GM12878 (cell line): ENCODE measurements around the gene NPAS4. TPM values are rescaled to one million over a fixed set of nuclear protein-coding genes. Genes with fewer than 3 reads are reported as not detected.
A peak's percentile ranks its signal among the peaks of the same experiment; 100 is the strongest.

Experiments used
- ATAC-seq: fragments of 200-7000 bp; cut with Tn5 transposase; 3 replicates; pipeline ENCODE4 v1.9.1; 2020; ENCODE audit warnings: mild to moderate bottlenecking, moderate library complexity
- BruUV-seq: library from RNA; stranded (reverse); fragments of 400-500 nt; replicated peaks from 2 replicates; lab custom pipeline; 2021; lab: Mats Ljungman, UMichigan
- CTCF ChIA-PET: fragments of 300-600 bp; sonication (Branson Sonifier 250); formaldehyde crosslinking; extraction: SDS; loops from one replicate; lab custom pipeline; 2021; ENCODE audit warnings: inconsistent platforms; lab: Yijun Ruan, JAX
- POLR2A ChIA-PET: fragments of 350-600 bp; formaldehyde crosslinking; extraction: SDS; loops from one replicate; lab custom pipeline; 2021; ENCODE audit warnings: inconsistent platforms; lab: Charles Lee
- RAD21 ChIA-PET: fragments of 300-600 bp; sonication (Branson Sonifier 250); formaldehyde crosslinking; loops from one replicate; lab custom pipeline; 2023; ENCODE audit warnings: antibody characterized with exemption; ENCODE audit not compliant: unreplicated experiment; lab: Charles Lee
- SMC1A ChIA-PET: fragments of 300-600 bp; sonication (Branson Sonifier 250); formaldehyde crosslinking; loops from one replicate; lab custom pipeline; 2023; ENCODE audit not compliant: unreplicated experiment, uncharacterized antibody; lab: Charles Lee
- DNase-seq: peaks from one replicate; pipeline ENCODE4 v3.0.0-alpha.2; 2011; ENCODE audit warnings: low read depth, low spot score
- FAIRE-seq: peaks from 3 replicates; lab custom pipeline; 2011; peaks lifted over from hg19 to GRCh38; lab: Jason Lieb, UNC
- H2AFZ ChIP-seq: 2 replicates; pipeline ENCODE4 v1.6.0; 2011; ENCODE audit warnings: low read depth, low read length, control low read depth; ENCODE audit not compliant: control insufficient read depth
- H3K27ac ChIP-seq: 2 replicates; pipeline ENCODE4 v1.5.1; 2011; ENCODE audit warnings: control low read depth; ENCODE audit not compliant: control insufficient read depth, insufficient read depth
- H3K27me3 ChIP-seq, 2 experiments: replicated peaks in 1 of 2; 2 replicates each; pipeline versions ENCODE4 v1.6.0 to v1.6.1; 2011; ENCODE audit warnings: low read length in 1 of 2; ENCODE audit not compliant: control insufficient read depth in 2 of 2, insufficient read depth in 2 of 2
- H3K36me3 ChIP-seq, 2 experiments: 2 replicates each; pipeline ENCODE4 v1.5.1; 2011; ENCODE audit warnings: low read length in 1 of 2; ENCODE audit not compliant: control insufficient read depth in 2 of 2, insufficient read depth in 2 of 2
- H3K4me1 ChIP-seq: 2 replicates; pipeline ENCODE4 v1.6.1; 2011; ENCODE audit warnings: mild to moderate bottlenecking, low read length, moderate library complexity, mixed read lengths; ENCODE audit not compliant: control insufficient read depth, insufficient read depth
- H3K4me2 ChIP-seq: 2 replicates; pipeline ENCODE4 v1.6.0; 2011; ENCODE audit warnings: control low read depth; ENCODE audit not compliant: control insufficient read depth, insufficient read depth
- H3K4me3 ChIP-seq: fragments of 200-600 bp; sonication (generic); 2 replicates; pipeline ENCODE4 v1.5.1; 2016
- H3K79me2 ChIP-seq: 2 replicates; pipeline ENCODE4 v1.6.0; 2011; ENCODE audit warnings: low read length; ENCODE audit not compliant: control insufficient read depth, insufficient read depth
- H3K9ac ChIP-seq: 2 replicates; pipeline ENCODE4 v1.8.0; 2011; ENCODE audit warnings: low read length, control low read depth, mixed read lengths; ENCODE audit not compliant: control insufficient read depth, insufficient read depth
- H3K9me3 ChIP-seq: replicated peaks from 3 replicates; pipeline ENCODE4 v1.5.1; 2011; ENCODE audit warnings: mild to moderate bottlenecking, low read length; ENCODE audit not compliant: control insufficient read depth, insufficient read depth
- H4K20me1 ChIP-seq: 2 replicates; pipeline ENCODE4 v1.6.0; 2011; ENCODE audit not compliant: control insufficient read depth, insufficient read depth
- CHD2 ChIP-seq: IDR thresholded peaks from 2 replicates; pipeline ENCODE4 v1.6.1; 2011; ENCODE audit warnings: low read depth, low read length, improper control_type of control experiment, borderline replicate concordance
- ELK1 ChIP-seq: IDR thresholded peaks from 2 replicates; pipeline ENCODE4 v1.6.1; 2012; ENCODE audit warnings: low read depth, low read length, improper control_type of control experiment
- NFYB ChIP-seq: IDR thresholded peaks from 2 replicates; pipeline ENCODE4 v1.6.1; 2011; ENCODE audit warnings: low read depth, mild to moderate bottlenecking, low read length, improper control_type of control experiment, moderate library complexity; ENCODE audit not compliant: insufficient read depth
- RAD21 ChIP-seq: IDR thresholded peaks from 2 replicates; pipeline ENCODE4 v1.6.1; 2011; ENCODE audit warnings: mild to moderate bottlenecking, low read depth, low read length, moderate library complexity; ENCODE audit not compliant: insufficient read depth
- SKIL ChIP-seq: fragments of 450-650 bp; IDR thresholded peaks from 2 replicates; pipeline ENCODE4 v1.6.1; 2017; ENCODE audit warnings: mild to moderate bottlenecking, low read depth, inconsistent platforms; ENCODE audit not compliant: poor library complexity, severe bottlenecking
- SMARCA5 ChIP-seq: fragments of 450-650 bp; IDR thresholded peaks from 2 replicates; pipeline ENCODE4 v1.6.1; 2017; ENCODE audit warnings: mild to moderate bottlenecking
- WRNIP1 ChIP-seq: IDR thresholded peaks from 2 replicates; pipeline ENCODE4 v1.6.1; 2011; ENCODE audit warnings: low read depth, low read length, improper control_type of control experiment, borderline replicate concordance
- ZNF384 ChIP-seq: IDR thresholded peaks from 2 replicates; pipeline ENCODE4 v1.6.1; 2012; ENCODE audit warnings: low read depth, mild to moderate bottlenecking, low read length, improper control_type of control experiment, borderline replicate concordance
- WGBS: methylation state at CpG from one replicate; pipeline ENCODE4 v1.1.6; 2016; ENCODE audit warnings: low lambda C conversion rate; ENCODE audit not compliant: insufficient replicate concordance, insufficient coverage; ENCODE audit errors: missing lambda C conversion rate; 5-methylcytosine and 5-hydroxymethylcytosine counted together
- in situ Hi-C: fragments of 300-500 bp; cut with MboI; formaldehyde crosslinking; loops from 9 replicates; pipeline ENCODE4 v1.14.3; 2018; ENCODE audit warnings: mixed read lengths
- intact Hi-C: fragments of 100-400 bp; cut with micrococcal nuclease; formaldehyde crosslinking; loops from one replicate; pipeline ENCODE4 v1.14.2; 2022; ENCODE audit not compliant: unreplicated experiment
- polyA plus RNA-seq, 11 experiments: library from polyadenylated mRNA; depleted of rRNA in 4 of 11; unstranded in 6 of 11; stranded (reverse) in 5 of 11; fragments of >200 nt; fragmentation: Nextera tagmentation in 4 of 11; fragmentation: Illumina TruSeq in 1 of 11; extraction: Ambion mirVana in 4 of 11; extraction: Trizol in 1 of 11; gene quantifications; 1 replicate in 1 of 11; 2 replicates in 10 of 11; pipeline versions ENCODE4 v1.2.1 to v1.2.3, GENCODE V29; 2011 to 2016; ENCODE audit warnings: inconsistent platforms in 2 of 11, missing spikeins in 2 of 11, low read depth in 1 of 11
- total RNA-seq, 4 experiments: library from RNA; depleted of rRNA in 3 of 4; stranded (reverse); fragments of >200 nt in 3 of 4; fragmentation: Illumina TruSeq in 1 of 4; extraction: Trizol in 1 of 4; gene quantifications; 2 replicates each; pipeline versions ENCODE4 v1.2.1 to v1.2.3, GENCODE V29; 2013 to 2021
- TF ChIP-seq, protein P1 (sequence below): fragments of 450-650 bp; formaldehyde crosslinking; IDR thresholded peaks from 2 replicates; pipeline ENCODE4 v1.5.0; 2022; ENCODE audit warnings: mild to moderate bottlenecking, missing genetic modification characterization

NPAS4 gene
- total and polyA plus RNA-seq, 10 of the 15 experiments (the other 5 are each of a cell fraction or from before 2014, with no cell fraction given), result 0.03 to 0.18 (median 0.06) TPM; not detected in 7

DNA sequence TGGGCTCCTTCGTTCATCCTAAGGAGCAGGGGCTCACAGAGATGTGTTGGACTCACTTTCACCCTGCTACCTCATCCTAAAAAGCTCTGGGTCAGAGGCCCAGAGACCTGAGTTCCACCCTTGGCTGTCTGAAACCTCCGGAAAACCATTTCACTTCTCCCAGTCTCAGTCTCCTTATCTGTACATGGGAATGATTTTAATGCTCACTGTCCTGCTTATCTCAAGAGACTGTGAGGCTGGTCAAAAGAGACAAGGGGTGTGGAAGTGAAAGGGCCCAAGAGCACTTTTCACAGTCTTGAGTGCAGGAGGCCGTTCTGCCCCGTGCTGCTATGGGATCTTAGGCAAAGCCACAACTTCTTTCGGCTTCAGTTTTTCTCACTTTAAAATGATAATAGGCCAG, 13.2 kb upstream of the NPAS4 start (continued):
- TF ChIP-seq ELK1 (no peak), ZNF384 (no peak), SKIL (no peak)

GRCh38 chr11:66408488-66409214, 12.2 kb upstream of the NPAS4 start:
- H3K79me2 ChIP-seq, result no peaks in the 10 kb centered on the region
- no TSS peak for BruUV-seq
- intact Hi-C loops (loop anchor here (1.0 to 2.0 kb wide), 4 partner anchors 22 to 426 kb away; no protein-coding TSS in a partner anchor), in situ Hi-C loops (loop anchor here (5.0 kb wide), 2 partner anchors 274 to 424 kb away; no protein-coding TSS in a partner anchor)
- H3K27ac ChIP-seq, result no peak overlapping the region
- H3K4me1 ChIP-seq, result no peaks in the 10 kb centered on the region
- ATAC-seq (peak; percentile 93), DNase-seq (peak; percentile 36), FAIRE-seq (peak; percentile 75)
- H3K27me3 ChIP-seq, result peaks cover 0 to 8% of the 10 kb centered on the region in 2 experiments; a peak in 2 of 4 replicates
- H3K4me3 ChIP-seq, result no peak overlapping the region
- 2% methylated on average over 47 of the region's 63 CpGs for WGBS
- RAD21 ChIA-PET, result interaction anchor here (0.8 to 3.1 kb wide), 7 partner anchors 13 to 269 kb away, joined by 3 to 17 read pairs (median 6); partner anchors contain the start of genes DPP3, MRPL11, NPAS4 and PELI3
- SMC1A ChIA-PET, result interaction anchor here (0.9 to 1.6 kb wide), 6 partner anchors 9 to 270 kb away, joined by 3 to 6 read pairs (median 3); no protein-coding TSS in a partner anchor
- POLR2A ChIA-PET, result no interaction called here
- CTCF ChIA-PET, result interaction anchor here (0.5 to 5.4 kb wide), 11 partner anchors 9 to 475 kb away, joined by 3 to 41 read pairs (median 14); partner anchors contain the start of genes DPP3, MRPL11, NPAS4 and RBM4B
- no peak overlapping the region for H3K9ac ChIP-seq
- H4K20me1 ChIP-seq, result no peaks in the 10 kb centered on the region
- peak overlapping the region; percentile 73 for H3K4me2 ChIP-seq
- no peaks in the 10 kb centered on the region for H3K36me3 ChIP-seq
- H2AFZ ChIP-seq, result no peak overlapping the region; the same call in 1 of the 2 replicates
- no peaks in the 10 kb centered on the region for H3K9me3 ChIP-seq
- TF ChIP-seq CHD2 (0 out of 2 replicates have a peak, but pooled peaks have one; percentile 22), SMARCA5 (peak; percentile 97), RAD21 (peak; percentile 86), NFYB (no peak), WRNIP1 (0 out of 2 replicates have a peak, but pooled peaks have one; percentile 72)
- TF ChIP-seq, protein P1, sequence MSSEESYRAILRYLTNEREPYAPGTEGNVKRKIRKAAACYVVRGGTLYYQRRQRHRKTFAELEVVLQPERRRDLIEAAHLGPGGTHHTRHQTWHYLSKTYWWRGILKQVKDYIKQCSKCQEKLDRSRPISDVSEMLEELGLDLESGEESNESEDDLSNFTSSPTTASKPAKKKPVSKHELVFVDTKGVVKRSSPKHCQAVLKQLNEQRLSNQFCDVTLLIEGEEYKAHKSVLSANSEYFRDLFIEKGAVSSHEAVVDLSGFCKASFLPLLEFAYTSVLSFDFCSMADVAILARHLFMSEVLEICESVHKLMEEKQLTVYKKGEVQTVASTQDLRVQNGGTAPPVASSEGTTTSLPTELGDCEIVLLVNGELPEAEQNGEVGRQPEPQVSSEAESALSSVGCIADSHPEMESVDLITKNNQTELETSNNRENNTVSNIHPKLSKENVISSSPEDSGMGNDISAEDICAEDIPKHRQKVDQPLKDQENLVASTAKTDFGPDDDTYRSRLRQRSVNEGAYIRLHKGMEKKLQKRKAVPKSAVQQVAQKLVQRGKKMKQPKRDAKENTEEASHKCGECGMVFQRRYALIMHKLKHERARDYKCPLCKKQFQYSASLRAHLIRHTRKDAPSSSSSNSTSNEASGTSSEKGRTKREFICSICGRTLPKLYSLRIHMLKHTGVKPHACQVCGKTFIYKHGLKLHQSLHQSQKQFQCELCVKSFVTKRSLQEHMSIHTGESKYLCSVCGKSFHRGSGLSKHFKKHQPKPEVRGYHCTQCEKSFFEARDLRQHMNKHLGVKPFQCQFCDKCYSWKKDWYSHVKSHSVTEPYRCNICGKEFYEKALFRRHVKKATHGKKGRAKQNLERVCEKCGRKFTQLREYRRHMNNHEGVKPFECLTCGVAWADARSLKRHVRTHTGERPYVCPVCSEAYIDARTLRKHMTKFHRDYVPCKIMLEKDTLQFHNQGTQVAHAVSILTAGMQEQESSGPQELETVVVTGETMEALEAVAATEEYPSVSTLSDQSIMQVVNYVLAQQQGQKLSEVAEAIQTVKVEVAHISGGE (CRISPR knock-in tag), result no peak
